Endothelial cell of umbilical vein (primary cell): Measurements from ENCODE around the gene L3MBTL4. TPM values are rescaled to one million over a fixed set of nuclear protein-coding genes. Genes with fewer than 3 reads are reported as not detected.

ENCODE experiments used
- BruUV-seq: library from RNA; stranded (reverse); fragments of 400-500 nt; replicated peaks from 2 replicates; lab custom pipeline; 2021; lab: Mats Ljungman, UMichigan
- CTCF ChIA-PET: fragments of 300-600, 350-600 bp; sonication (Branson Sonifier 250); formaldehyde crosslinking; loops from one replicate; lab custom pipeline; 2021; ENCODE audit warnings: antibody characterized with exemption, inconsistent platforms; lab: Charles Lee
- POLR2A ChIA-PET: fragments of 300-600, 350-600 bp; sonication (Branson Sonifier 250); formaldehyde crosslinking; loops from one replicate; lab custom pipeline; 2021; ENCODE audit warnings: antibody characterized with exemption, inconsistent platforms; lab: Charles Lee
- DNase-seq: peaks from one replicate; pipeline ENCODE4 v3.0.0-alpha.2; 2011; ENCODE audit warnings: low read depth, low spot score
- FAIRE-seq: peaks from 2 replicates; lab custom pipeline; 2011; peaks lifted over from hg19 to GRCh38; lab: Jason Lieb, UNC
- H2AFZ ChIP-seq: 2 replicates; pipeline ENCODE4 v1.6.0; 2012; ENCODE audit warnings: low read depth, low read length, control low read depth, inconsistent platforms
- H3K27ac ChIP-seq: 2 replicates; pipeline ENCODE4 v1.5.1; 2011; ENCODE audit warnings: low read depth, mild to moderate bottlenecking, control low read depth, low read length, moderate library complexity; ENCODE audit not compliant: insufficient read depth
- H3K27me3 ChIP-seq, 2 experiments: 2 replicates each; pipeline versions ENCODE4 v1.6.0 to v1.6.1; 2011; ENCODE audit warnings: low read length in 2 of 2, mixed read lengths in 1 of 2; ENCODE audit not compliant: control insufficient read depth in 2 of 2, insufficient read depth in 2 of 2
- H3K36me3 ChIP-seq, 2 experiments: 2 replicates in 1 of 2; 3 replicates in 1 of 2; pipeline ENCODE4 v1.5.1; 2011; ENCODE audit warnings: low read length in 2 of 2, mild to moderate bottlenecking in 1 of 2, moderate library complexity in 1 of 2; ENCODE audit not compliant: control insufficient read depth in 2 of 2, insufficient read depth in 2 of 2; ENCODE audit errors: extremely low read depth in 1 of 2
- H3K4me1 ChIP-seq: 3 replicates; pipeline ENCODE4 v1.5.1; 2011; ENCODE audit warnings: mild to moderate bottlenecking, low read length; ENCODE audit not compliant: control insufficient read depth, insufficient read depth; ENCODE audit errors: extremely low read depth
- H3K4me2 ChIP-seq: 2 replicates; pipeline ENCODE4 v1.6.1; 2011; ENCODE audit warnings: low read length, control low read depth, mixed read lengths; ENCODE audit not compliant: insufficient read depth
- H3K4me3 ChIP-seq, 3 experiments: fragments of 200-600 bp in 1 of 3; sonication (generic), shearing (Covaris generic) in 1 of 3; replicated peaks in 1 of 3; 2 replicates each; pipeline ENCODE4 v1.5.1; 2011 to 2016; ENCODE audit warnings: control low read depth in 3 of 3, low read length in 3 of 3, mild to moderate bottlenecking in 2 of 3, inconsistent platforms in 1 of 3, low read depth in 1 of 3, moderate library complexity in 1 of 3; ENCODE audit not compliant: insufficient read depth in 1 of 3
- H3K79me2 ChIP-seq: 2 replicates; pipeline ENCODE4 v1.6.0; 2012; ENCODE audit warnings: low read length, inconsistent platforms; ENCODE audit not compliant: control insufficient read depth, insufficient read depth
- H3K9ac ChIP-seq: replicated peaks from 2 replicates; pipeline ENCODE3; 2011; ENCODE audit warnings: low read length, control low read depth; ENCODE audit not compliant: insufficient read depth; ENCODE audit errors: extremely low read depth
- H3K9me1 ChIP-seq: replicated peaks from 3 replicates; pipeline ENCODE4 v1.6.0; 2011; ENCODE audit warnings: mild to moderate bottlenecking, low read length; ENCODE audit not compliant: control insufficient read depth, insufficient read depth; ENCODE audit errors: extremely low read depth
- H3K9me3 ChIP-seq: replicated peaks from 2 replicates; pipeline ENCODE4 v1.5.1; 2012; ENCODE audit warnings: low read length, inconsistent platforms; ENCODE audit not compliant: control insufficient read depth, insufficient read depth
- H4K20me1 ChIP-seq: replicated peaks from 2 replicates; pipeline ENCODE3; 2011; ENCODE audit warnings: mild to moderate bottlenecking, low read length; ENCODE audit not compliant: control insufficient read depth, insufficient read depth; ENCODE audit errors: extremely low read depth
- EZH2 ChIP-seq: IDR thresholded peaks from 2 replicates; pipeline ENCODE4 v1.6.1; 2012; ENCODE audit warnings: borderline replicate concordance, low read depth, mild to moderate bottlenecking, moderate library complexity, low read length, inconsistent platforms; ENCODE audit not compliant: severe bottlenecking
- FOS ChIP-seq: IDR thresholded peaks from 2 replicates; pipeline ENCODE4 v1.6.1; 2011; ENCODE audit warnings: mild to moderate bottlenecking, low read length, moderate library complexity, borderline replicate concordance; ENCODE audit not compliant: insufficient read depth
- GATA2 ChIP-seq: IDR thresholded peaks from 2 replicates; pipeline ENCODE4 v1.7.0; 2011; ENCODE audit warnings: low read depth, mild to moderate bottlenecking, moderate library complexity, mixed read lengths, low read length; ENCODE audit not compliant: insufficient read length, insufficient read depth
- MYC ChIP-seq: IDR thresholded peaks from one replicate; pipeline ENCODE4 v1.6.1; 2011; ENCODE audit warnings: mild to moderate bottlenecking, low read depth, low read length
- POLR2AphosphoS5 ChIP-seq: IDR thresholded peaks from 2 replicates; pipeline ENCODE4 v1.6.1; 2012; ENCODE audit warnings: low read depth, mild to moderate bottlenecking, control low read depth, low read length, moderate library complexity; ENCODE audit not compliant: insufficient read depth
- dilution Hi-C: fragments of 300-500 bp; cut with MboI; formaldehyde crosslinking; loops from one replicate; pipeline ENCODE4 v1.15.0; 2019; ENCODE audit warnings: low sequenced_read_pairs; ENCODE audit not compliant: extremely low pct_ligation_motif_present
- intact Hi-C: fragments of 100-400 bp; cut with micrococcal nuclease; formaldehyde crosslinking; loops from one replicate; pipeline ENCODE4 v1.10.0; 2022
- polyA plus RNA-seq, 4 experiments: library from polyadenylated mRNA; depleted of rRNA in 3 of 4; stranded (reverse) in 3 of 4; unstranded in 1 of 4; fragments of >200 nt; gene quantifications; 2 replicates each; pipeline versions ENCODE4 v1.2.1 to v1.2.3, GENCODE V29; 2011 to 2012; ENCODE audit warnings: missing spikeins in 1 of 4
- total RNA-seq: library from RNA; stranded (reverse); gene quantifications from 2 replicates; pipeline ENCODE4 v1.2.3, GENCODE V29; 2021
- TF ChIP-seq, protein P1 (sequence below), 2 donors: IDR thresholded peaks; 1 replicate in 1 of 2; 2 replicates in 1 of 2; pipeline ENCODE4 v1.5.1; 2011; ENCODE audit warnings: low read length in 2 of 2, mild to moderate bottlenecking in 2 of 2, moderate library complexity in 2 of 2, control low read depth in 1 of 2, inconsistent platforms in 1 of 2, low read depth in 1 of 2; ENCODE audit not compliant: insufficient read depth in 1 of 2; ENCODE audit errors: extremely low read depth in 1 of 2

The L3MBTL4 gene
- total and polyA plus RNA-seq, 2 donors (not counting 3 experiments of a cell fraction or from before 2014, with no cell fraction given) = 0.80 TPM; not detected in 1

DNA sequence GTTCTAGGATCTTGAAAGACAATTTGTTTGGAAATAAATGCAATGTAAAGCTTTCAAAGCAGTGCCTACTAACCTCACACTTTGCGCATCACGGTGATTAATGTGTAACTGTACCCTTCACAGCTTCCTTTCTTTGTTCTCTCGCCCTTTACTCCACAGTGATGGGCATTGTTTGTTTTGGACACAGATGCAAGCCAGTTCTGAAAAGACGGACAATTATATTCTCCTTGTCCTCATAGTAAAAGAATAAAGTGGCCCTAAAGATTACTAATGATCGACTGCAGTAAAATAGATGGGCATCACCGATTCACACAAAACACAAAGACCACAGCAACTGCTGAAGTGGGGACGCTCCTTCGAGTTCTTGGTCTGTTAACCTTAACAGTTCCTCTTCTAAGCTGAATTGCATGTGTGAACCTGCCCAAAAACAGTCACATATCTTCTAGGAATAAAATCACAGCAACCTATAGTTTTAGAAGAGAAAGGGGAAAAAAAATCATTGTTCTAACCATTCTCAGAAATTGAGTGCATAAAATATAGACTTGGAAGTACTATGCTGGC lies 7.7 kb downstream of the L3MBTL4 start:
- intact Hi-C loops (no loop called here), dilution Hi-C loops (no loop called here)
- no peak for TF ChIP-seq POLR2AphosphoS5
- TF ChIP-seq, protein P1, sequence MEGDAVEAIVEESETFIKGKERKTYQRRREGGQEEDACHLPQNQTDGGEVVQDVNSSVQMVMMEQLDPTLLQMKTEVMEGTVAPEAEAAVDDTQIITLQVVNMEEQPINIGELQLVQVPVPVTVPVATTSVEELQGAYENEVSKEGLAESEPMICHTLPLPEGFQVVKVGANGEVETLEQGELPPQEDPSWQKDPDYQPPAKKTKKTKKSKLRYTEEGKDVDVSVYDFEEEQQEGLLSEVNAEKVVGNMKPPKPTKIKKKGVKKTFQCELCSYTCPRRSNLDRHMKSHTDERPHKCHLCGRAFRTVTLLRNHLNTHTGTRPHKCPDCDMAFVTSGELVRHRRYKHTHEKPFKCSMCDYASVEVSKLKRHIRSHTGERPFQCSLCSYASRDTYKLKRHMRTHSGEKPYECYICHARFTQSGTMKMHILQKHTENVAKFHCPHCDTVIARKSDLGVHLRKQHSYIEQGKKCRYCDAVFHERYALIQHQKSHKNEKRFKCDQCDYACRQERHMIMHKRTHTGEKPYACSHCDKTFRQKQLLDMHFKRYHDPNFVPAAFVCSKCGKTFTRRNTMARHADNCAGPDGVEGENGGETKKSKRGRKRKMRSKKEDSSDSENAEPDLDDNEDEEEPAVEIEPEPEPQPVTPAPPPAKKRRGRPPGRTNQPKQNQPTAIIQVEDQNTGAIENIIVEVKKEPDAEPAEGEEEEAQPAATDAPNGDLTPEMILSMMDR (IDR thresholded peaks at IDR 0.05; ENCODE audit: extremely low read depth in 1 of 2, insufficient read depth in 1 of 2, low read depth in 1 of 2, low read length in 2 of 2) = no peak
- TF ChIP-seq MYC = no peak
- no peak for TF ChIP-seq EZH2
- TF ChIP-seq GATA2 = no peak
- TF ChIP-seq FOS = no peak
- H3K9ac ChIP-seq = no peak overlapping the region
- H3K36me3 ChIP-seq = no peaks in the 10 kb centered on the region
- ChIA-PET CTCF (no interaction called here), POLR2A (no interaction called here)
- no peaks in the 10 kb centered on the region for H3K27me3 ChIP-seq
- no peaks in the 10 kb centered on the region for H4K20me1 ChIP-seq
- H3K9me1 ChIP-seq = no peaks in the 10 kb centered on the region
- no peak overlapping the region for H3K27ac ChIP-seq
- FAIRE-seq (no peak), DNase-seq (no peak)
- H3K79me2 ChIP-seq = no peaks in the 10 kb centered on the region
- no peak overlapping the region for H3K4me2 ChIP-seq
- no peaks in the 10 kb centered on the region for H3K4me1 ChIP-seq
- no peak overlapping the region for H2AFZ ChIP-seq
- BruUV-seq = no TSS peak
- no peaks in the 10 kb centered on the region for H3K9me3 ChIP-seq
- no peak overlapping the region for H3K4me3 ChIP-seq
